Heart right ventricle (tissue), 16 donors: Measurements from ENCODE around the gene ANKRD40CL. TPM values are rescaled to one million over a fixed set of nuclear protein-coding genes. Genes with fewer than 3 reads are reported as not detected.

Source experiments
- ATAC-seq, 8 donors: fragments of 200-7000 bp; cut with Tn5 transposase; one replicate each; pipeline ENCODE4 v1.9.1; 2020; ENCODE audit warnings: mild to moderate bottlenecking in 8 of 8, moderate library complexity in 8 of 8, moderate number of reproducible peaks in 1 of 8
- DNase-seq, 2 donors: peaks; one replicate each; pipeline ENCODE4 v3.0.0-alpha.2; 2020
- H3K27ac ChIP-seq, 10 donors: fragments of 200-600 bp; sonication (generic) in 2 of 10; one replicate each; pipeline versions ENCODE4 v1.5.0 to v1.8.0; 2020 to 2022; ENCODE audit warnings: mild to moderate bottlenecking in 3 of 10
- H3K27me3 ChIP-seq, 7 donors: fragments of 200-600 bp; one replicate each; pipeline ENCODE4 v1.8.0; 2021 to 2022; ENCODE audit warnings: mild to moderate bottlenecking in 2 of 7
- H3K36me3 ChIP-seq, 9 donors: fragments of 200-600 bp; sonication (generic) in 1 of 9; one replicate each; pipeline versions ENCODE4 v1.5.0 to v1.8.0; 2020 to 2022; ENCODE audit warnings: mild to moderate bottlenecking in 2 of 9
- H3K4me1 ChIP-seq, 9 donors: fragments of 200-600 bp; sonication (generic) in 1 of 9; one replicate each; pipeline versions ENCODE4 v1.5.0 to v1.8.0; 2020 to 2022; ENCODE audit warnings: mild to moderate bottlenecking in 4 of 9
- H3K4me3 ChIP-seq, 10 donors: fragments of 200-600 bp; sonication (generic) in 2 of 10; one replicate each; pipeline versions ENCODE4 v1.5.0 to v1.8.0; 2020 to 2022; ENCODE audit warnings: mild to moderate bottlenecking in 7 of 10, moderate library complexity in 2 of 10
- H3K9me3 ChIP-seq, 11 donors: fragments of 200-600 bp in 10 of 11; sonication (generic) in 2 of 11; one replicate each; pipeline versions ENCODE4 v1.5.0 to v1.8.0; 2013 to 2022; ENCODE audit warnings: mild to moderate bottlenecking in 2 of 11, control low read depth in 1 of 11, moderate library complexity in 1 of 11
- CTCF ChIP-seq, 9 donors: fragments of 200-600 bp; sonication (generic) in 2 of 9; IDR thresholded peaks; one replicate each; pipeline versions ENCODE4 v1.5.0 to v1.8.0; 2021 to 2022; ENCODE audit warnings: antibody characterized with exemption in 9 of 9, mild to moderate bottlenecking in 5 of 9, moderate library complexity in 1 of 9
- WGBS, 2 donors: extraction: QIAGEN DNeasy Blood & Tissue Kit; methylation state at CpG; one replicate each; pipeline ENCODE4 v1.1.7; 2013; ENCODE audit warnings: inconsistent platforms in 1 of 2; 5-methylcytosine and 5-hydroxymethylcytosine counted together
- intact Hi-C, 10 donors: fragments of 100-400 bp; cut with DNase I; formaldehyde crosslinking; loops; one replicate each; pipeline versions ENCODE4 v1.11.1 to v1.14.2; 2022
- polyA plus RNA-seq, 2 donors: library from polyadenylated mRNA; stranded (reverse); fragments of 200-250 nt; gene quantifications; one replicate each; pipeline ENCODE4 v1.2.3, GENCODE V29; 2013
- total RNA-seq, 10 donors: library from RNA; stranded (reverse); fragmentation: NEBNext Ultra II Directional in 3 of 10; extraction: Animal tissue kit (Norgen Biotek cat#: 25700) in 3 of 10; gene quantifications; one replicate each; pipeline versions ENCODE4 v1.2.1 to v1.2.4, GENCODE V29; 2021 to 2023
- donor health status: Arrhythmogenic right ventricular cardiomyopathy.
- donor health status: ischemic (EF 13 %, LVEDD 7.1; RV severe dilation, severe dysfunction).
- donor health status: healthy with polysubstance abuse.
- donor health status: DM: no; HTN: yes; CAD: no.
- donor health status: DM: no; HTN: no; CAD: no.
- donor health status: ischemic (EF 25% LVEDD 6.9; RV normal size, moderate dysfunction).
- donor health status: ischemic (EF 25% LVEDD 5.7; RV mildly dilated, moderate dysfunction).
- donor health status: healthy.
- donor health status: DM: yes; HTN: yes; CAD: no.
- donor health status: Ischemic cardiomyopathy.
- donor health status: ischemic (EF 35%, LVEDD 5.7; RV mildly dilated, moderate dysfunction).
- donor health status: nonischemic (EF 11% LVEDD 7.7; RV severe dilation, severe dysfunction).
- donor health status: DM: yes; HTN: yes; CAD: no.
- donor health status: PGD.
- donor health status: ischemic (EF 29% LVEDD 5.4; RV normal size, mild dysfunction).
- donor health status: nonischemic (EF 23%, LVEDD 6.1; RV moderate dilation, normal function).

ANKRD40CL gene
- total and polyA plus RNA-seq, 12 donors, result not detected

GRCh38 chr17:50808888-50809287 is 41.6 kb upstream of the ANKRD40CL start:
- 49 to 57% methylated on average over 3 of the region's 3 CpGs for WGBS, 2 donors
- intact Hi-C loops, result no loop called here
- no peak for TF ChIP-seq CTCF (IDR thresholded peaks at IDR 0.05)
- no peak overlapping the region for H3K4me3 ChIP-seq
- no peak for ATAC-seq
- H3K4me1 ChIP-seq, result no peaks in the 10 kb centered on the region
- no peaks in the 10 kb centered on the region for H3K27me3 ChIP-seq
- no peak for DNase-seq
- no peaks in the 10 kb centered on the region for H3K9me3 ChIP-seq
- H3K36me3 ChIP-seq, result no peaks in the 10 kb centered on the region
- no peak overlapping the region for H3K27ac ChIP-seq

- no peak for DNase-seq
- no peak for TF ChIP-seq CTCF (IDR thresholded peaks at IDR 0.05)
- no peak overlapping the region for H3K4me3 ChIP-seq
- no peaks in the 10 kb centered on the region for H3K4me1 ChIP-seq
- H3K27ac ChIP-seq, result no peak overlapping the region
- H3K27me3 ChIP-seq, result no peaks in the 10 kb centered on the region
- H3K9me3 ChIP-seq, result no peaks in the 10 kb centered on the region
- H3K36me3 ChIP-seq, result no peaks in the 10 kb centered on the region
- ATAC-seq, result no peak
- intact Hi-C loops, result no loop called here
- WGBS, 2 donors, result 94 to 95% methylated on average over 7 of the region's 7 CpGs
These were observed 41.1 kb upstream of the ANKRD40CL start for GRCh38 chr17:50808413-50808812.

GRCh38 chr17:50807675-50808074 is 40.4 kb upstream of the ANKRD40CL start:
- 93 to 94% methylated on average over 5 of the region's 5 CpGs for WGBS, 2 donors
- Histone ChIP-seq H3K9me3 (no peaks in the 10 kb centered on the region), H3K4me3 (no peak overlapping the region), H3K27me3 (no peaks in the 10 kb centered on the region), H3K27ac (no peak overlapping the region), H3K4me1 (no peaks in the 10 kb centered on the region), H3K36me3 (no peaks in the 10 kb centered on the region)
- no peak for TF ChIP-seq CTCF (IDR thresholded peaks at IDR 0.05)
- DNase-seq, result no peak
- intact Hi-C loops, result no loop called here
- no peak for ATAC-seq

- no peak for TF ChIP-seq CTCF (IDR thresholded peaks at IDR 0.05)
- DNase-seq, result no peak
- H3K9me3 ChIP-seq, result no peaks in the 10 kb centered on the region
- no peaks in the 10 kb centered on the region for H3K27me3 ChIP-seq
- intact Hi-C loops, result no loop called here
- no peaks in the 10 kb centered on the region for H3K4me1 ChIP-seq
- ATAC-seq, result no peak
- 58 to 67% methylated on average over 2 of the region's 2 CpGs for WGBS, 2 donors
- H3K4me3 ChIP-seq, result no peak overlapping the region
- no peaks in the 10 kb centered on the region for H3K36me3 ChIP-seq
- no peak overlapping the region for H3K27ac ChIP-seq
These were observed 39.7 kb upstream of the ANKRD40CL start for GRCh38 chr17:50807009-50807408.
